HG03039 (cell line): Measurements from ENCODE around the gene BIK.

Experiments used
- ATAC-seq: cut with Tn5 transposase; IDR thresholded peaks from one replicate; pipeline ENCODE4 v1.9.1; 2021; ENCODE audit warnings: mild to moderate bottlenecking, moderate library complexity; ENCODE audit not compliant: unreplicated experiment

The BIK gene

GRCh38 chr22:43110444-43110926, at the start of gene BIK:
Gene BIK (plus strand): TSS chr22:43110750. CDS start chr22:43124023, 13,273 bp downstream.
- ATAC-seq = peak; percentile 41

GRCh38 chr22:43066134-43066533, 44.4 kb upstream of the BIK start:
- no peak for ATAC-seq

- no peak for ATAC-seq
Observed at GRCh38 chr22:43066844-43067385, 43.6 kb upstream of the BIK start.

- no peak for ATAC-seq
Observed at GRCh38 chr22:43077121-43077877, 33.3 kb upstream of the BIK start.

- ATAC-seq = no peak
Observed at GRCh38 chr22:43078522-43078921, 32.0 kb upstream of the BIK start.

- no peak for ATAC-seq
Observed at GRCh38 chr22:43079742-43080141, 30.8 kb upstream of the BIK start.

GRCh38 chr22:43080616-43081015, 29.9 kb upstream of the BIK start:
- no peak for ATAC-seq

GRCh38 chr22:43081968-43082367, 28.6 kb upstream of the BIK start:
- ATAC-seq = no peak

- no peak for ATAC-seq
Observed at GRCh38 chr22:43085658-43086606, 24.6 kb upstream of the BIK start.

GRCh38 chr22:43088627-43088983, 21.9 kb upstream of the BIK start:
- no peak for ATAC-seq

- peak; percentile 81 for ATAC-seq
Observed at GRCh38 chr22:43088984-43089717, 21.4 kb upstream of the BIK start, which contains the start of gene TTLL1. Gene TTLL1 (minus strand): TSS chr22:43089391. CDS start chr22:43075586, 13,805 bp downstream.

GRCh38 chr22:43090130-43090789, 20.3 kb upstream of the BIK start:
- no peak for ATAC-seq

- ATAC-seq = no peak
Observed at GRCh38 chr22:43092085-43092484, 18.5 kb upstream of the BIK start.

GRCh38 chr22:43094085-43094484, 16.5 kb upstream of the BIK start:
- no peak for ATAC-seq

- no peak for ATAC-seq
Observed at GRCh38 chr22:43094551-43094950, 16.0 kb upstream of the BIK start.

- ATAC-seq = no peak
Observed at GRCh38 chr22:43096420-43096819, 14.1 kb upstream of the BIK start.

- no peak for ATAC-seq
Observed at GRCh38 chr22:43098356-43098755, 12.2 kb upstream of the BIK start.

- ATAC-seq = no peak
Observed at GRCh38 chr22:43099095-43099494, 11.5 kb upstream of the BIK start.

- no peak for ATAC-seq
Observed at GRCh38 chr22:43100225-43100624, 10.3 kb upstream of the BIK start.

- no peak for ATAC-seq
Observed at GRCh38 chr22:43101306-43101705, 9.2 kb upstream of the BIK start.
